ENCODE data around the gene CAPN10.
A peak's percentile ranks its signal among the peaks of the same experiment; 100 is the strongest.

Gene CAPN10

DNA sequence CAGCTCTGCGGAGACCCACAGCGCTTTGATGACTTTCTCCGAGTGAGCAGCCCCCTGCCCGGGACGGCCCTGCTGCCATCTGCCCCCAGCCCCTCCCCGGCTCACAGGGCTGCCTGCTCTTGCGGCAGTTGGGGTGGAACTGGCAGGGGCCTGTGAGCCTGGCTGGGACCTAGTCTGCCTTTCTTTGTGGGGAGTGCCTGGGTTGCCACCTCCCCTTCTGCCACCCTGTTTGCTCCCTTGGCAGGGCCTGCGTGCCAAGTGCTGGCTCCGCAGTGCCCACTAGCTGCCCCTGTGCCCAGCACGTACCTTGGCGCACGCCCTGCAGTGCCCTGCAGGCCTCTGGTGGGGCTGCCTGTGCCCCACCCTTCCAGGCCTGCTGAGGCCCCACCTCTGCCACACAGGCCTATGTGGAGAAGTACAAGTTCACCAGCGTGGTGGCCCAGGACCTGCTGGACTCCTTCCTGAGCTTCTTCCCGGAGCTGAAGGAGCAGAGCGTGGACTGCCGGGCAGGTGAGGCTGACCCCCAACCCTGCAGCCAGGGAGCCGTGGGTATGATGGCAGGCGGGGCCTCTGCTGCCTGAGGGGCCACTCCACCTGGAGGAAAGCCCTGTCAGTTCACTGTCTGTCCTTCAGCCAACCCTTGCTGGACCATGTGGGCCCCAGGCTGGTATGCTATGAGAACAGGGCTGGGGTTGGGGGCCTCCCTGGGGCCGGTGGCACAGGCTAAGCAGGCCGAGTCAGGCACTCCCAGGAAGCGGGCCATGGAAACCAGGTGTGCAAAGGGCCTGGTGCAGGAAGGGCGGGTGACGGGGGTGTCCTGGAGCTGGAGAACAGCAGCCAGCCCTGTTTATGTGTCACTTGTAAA lies 11.2 kb upstream of the CAPN10 start:
- DNase-seq: no peak

- no peak for DNase-seq
These were observed 10.5 kb upstream of the CAPN10 start for GRCh38 chr2:240576036-240576435.

- DNase-seq: no peak
These were observed 9.9 kb upstream of the CAPN10 start for GRCh38 chr2:240576436-240577205.

- no peak for DNase-seq
These were observed 9.0 kb upstream of the CAPN10 start for GRCh38 chr2:240577281-240578109.

- DNase-seq: no peak
These were observed 8.5 kb upstream of the CAPN10 start for GRCh38 chr2:240578110-240578450.

DNA sequence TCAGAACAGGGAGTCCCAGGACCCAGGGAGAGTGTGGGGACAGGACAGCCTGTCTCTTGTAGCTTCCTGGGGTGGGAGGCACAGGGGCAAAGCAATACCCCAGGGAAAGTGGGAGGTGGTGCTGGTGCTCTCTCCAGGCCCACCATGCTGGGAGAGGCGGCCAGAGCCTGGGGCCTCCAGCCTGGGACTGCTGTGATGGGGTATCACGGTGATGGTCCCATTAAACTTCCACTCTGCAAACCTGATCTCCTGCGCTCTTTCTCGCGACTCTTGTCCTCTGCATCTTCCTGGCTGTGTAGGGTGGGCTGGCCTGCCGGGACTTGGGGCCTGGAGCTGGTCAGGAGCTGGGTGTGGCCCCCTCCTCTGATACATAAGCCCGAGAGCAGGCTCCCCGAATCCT lies 8.0 kb upstream of the CAPN10 start:
- DNase-seq: no peak

DNA sequence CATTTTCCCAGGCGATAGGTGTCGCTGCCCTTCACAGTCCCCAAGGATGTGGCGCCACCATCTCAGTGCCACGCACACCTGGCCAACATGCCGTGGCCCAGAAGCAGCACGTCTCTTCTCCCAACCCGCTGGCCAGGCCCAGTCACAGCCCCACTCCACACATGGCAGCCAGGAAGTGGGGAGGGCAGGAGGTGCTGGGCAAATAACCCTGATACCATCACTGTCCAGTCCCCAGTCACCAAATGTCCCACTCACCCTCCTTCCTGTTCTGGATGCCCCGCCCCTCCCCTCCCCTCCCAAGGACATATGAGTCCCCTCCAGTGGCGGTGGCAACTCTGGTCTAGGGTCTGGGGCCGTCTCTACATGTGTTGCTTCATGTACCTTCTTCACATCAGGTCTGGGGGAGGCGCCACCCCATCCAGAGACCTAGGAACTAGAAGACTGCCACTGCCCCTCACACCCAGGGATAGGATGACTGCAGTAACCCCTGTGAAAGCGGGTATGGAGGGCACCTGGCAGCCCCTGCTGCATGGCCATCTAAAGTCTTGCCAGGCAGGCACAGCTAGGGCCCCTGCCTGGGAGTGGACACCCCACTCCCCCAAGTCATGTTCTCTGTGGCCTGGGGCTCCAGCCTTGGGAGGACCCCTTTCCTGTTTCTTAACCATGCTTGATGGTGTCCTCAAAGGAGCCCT lies 7.3 kb upstream of the CAPN10 start:
- no peak for DNase-seq

DNA sequence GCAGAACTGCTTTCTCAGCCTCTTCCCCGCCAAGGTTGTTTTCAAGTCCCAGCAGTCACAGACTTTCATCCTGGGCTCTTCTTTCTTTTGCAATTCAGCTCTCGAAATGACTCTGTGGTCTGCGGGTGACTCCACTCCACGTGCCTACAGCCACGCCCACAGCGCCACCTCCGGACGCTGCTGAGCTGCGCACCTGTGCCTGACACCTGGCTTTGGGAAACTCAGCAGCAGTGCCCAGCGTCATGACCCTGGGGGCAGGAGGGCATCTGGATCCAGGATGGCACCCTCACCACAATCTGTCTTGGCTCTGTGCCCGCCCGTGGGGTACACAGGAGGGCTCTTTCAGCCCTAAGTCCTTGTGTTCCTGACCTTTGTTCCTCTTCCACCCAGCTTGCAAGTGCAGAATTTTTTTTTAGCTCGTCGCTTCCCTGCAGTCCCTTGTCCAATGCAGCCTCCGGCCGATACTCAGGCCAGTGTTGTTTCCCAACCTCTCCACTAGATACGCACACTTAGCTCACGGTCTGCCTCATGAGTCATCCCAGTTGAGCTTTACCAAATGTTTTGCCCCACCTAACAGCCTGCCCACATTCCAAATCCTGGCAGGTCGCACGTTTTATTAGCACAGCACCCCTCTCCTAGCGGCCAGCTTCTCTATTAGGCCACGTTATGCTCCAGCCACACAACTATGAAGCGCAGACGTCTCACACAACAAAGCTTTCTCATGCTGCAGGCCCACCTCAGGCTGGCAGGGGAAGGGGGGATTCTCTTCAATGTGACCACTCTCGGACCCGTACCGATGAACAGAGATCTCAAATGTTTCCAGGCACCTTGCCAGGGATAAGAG lies 6.5 kb upstream of the CAPN10 start:
- DNase-seq: peak; percentile 65

- DNase-seq: no peak
These were observed 4.7 kb upstream of the CAPN10 start for GRCh38 chr2:240581811-240582210.

- DNase-seq: no peak
These were observed 3.8 kb upstream of the CAPN10 start for GRCh38 chr2:240582781-240583180.

GRCh38 chr2:240583774-240584173 lies 2.8 kb upstream of the CAPN10 start:
- no peak for DNase-seq

DNA sequence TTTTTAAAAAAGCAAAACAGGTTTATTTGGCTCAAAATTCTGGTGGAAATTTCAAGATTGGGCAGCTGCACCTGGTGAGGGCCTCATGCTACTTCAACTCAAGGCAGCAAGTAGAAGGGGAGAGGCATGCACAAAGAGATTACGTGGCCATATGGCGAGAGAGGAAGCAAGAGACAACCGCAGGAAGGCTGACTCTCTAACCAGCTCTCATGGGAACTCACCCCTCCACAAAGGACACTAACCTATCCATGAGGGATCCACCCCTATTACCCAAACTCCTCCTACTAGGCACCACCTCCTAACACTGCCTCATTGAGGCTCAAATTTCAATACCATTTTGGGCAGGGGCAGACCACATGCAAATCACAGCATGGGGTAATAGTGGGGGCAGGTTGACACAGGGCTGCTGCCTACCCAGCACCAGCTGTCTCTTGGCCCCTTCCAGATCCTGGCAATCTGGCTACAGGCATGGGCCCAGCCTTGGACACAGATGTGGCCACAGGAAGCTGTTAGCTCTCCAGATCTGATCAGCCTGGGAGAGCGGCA lies 2.0 kb upstream of the CAPN10 start:
- DNase-seq: no peak

DNA sequence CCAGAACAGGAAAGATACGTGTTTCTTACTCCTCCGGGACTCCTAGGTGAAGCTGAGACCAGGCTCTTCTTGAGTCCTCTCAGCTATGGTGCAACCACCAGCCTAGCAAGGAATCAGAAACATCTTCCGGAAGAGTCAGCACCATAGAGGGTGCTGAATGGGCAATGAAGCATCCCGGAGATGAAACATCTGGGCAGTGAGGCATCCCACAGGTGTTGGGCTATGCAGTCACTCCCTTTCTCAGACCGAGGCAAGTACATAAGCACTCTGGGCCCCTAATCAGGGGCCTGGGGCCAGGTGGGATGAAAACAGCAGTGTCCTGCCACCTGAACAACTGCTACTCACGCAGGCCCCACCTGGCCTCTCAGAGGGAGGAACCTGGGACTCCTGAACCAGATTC lies 1.4 kb upstream of the CAPN10 start:
- DNase-seq: no peak

DNA sequence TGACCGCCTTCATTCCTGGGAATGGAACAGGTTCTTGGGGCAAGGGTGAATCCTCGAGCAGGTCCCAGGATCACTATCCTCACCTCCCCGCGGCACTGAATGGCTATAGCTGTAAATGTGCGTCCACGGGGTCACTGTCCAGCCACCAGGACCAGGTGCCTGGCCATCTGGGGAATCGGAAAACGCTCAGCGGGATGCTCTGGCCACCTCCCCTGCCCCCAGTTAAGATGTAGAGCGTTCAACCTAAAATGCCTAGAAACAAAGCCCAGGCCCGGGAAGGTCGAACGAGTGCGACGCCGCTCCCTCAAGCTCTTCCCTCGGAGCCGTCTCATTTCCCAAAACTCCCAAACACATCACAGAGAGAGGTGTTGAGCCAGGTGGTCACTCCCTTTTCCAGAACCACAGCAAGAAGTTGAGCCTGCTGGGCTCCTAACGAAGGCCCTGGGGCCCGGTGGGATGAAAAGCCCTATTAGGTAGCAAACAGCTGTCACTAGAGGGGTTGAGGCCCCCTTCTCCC lies 795 bp upstream of the CAPN10 start:
- no peak for DNase-seq

DNA sequence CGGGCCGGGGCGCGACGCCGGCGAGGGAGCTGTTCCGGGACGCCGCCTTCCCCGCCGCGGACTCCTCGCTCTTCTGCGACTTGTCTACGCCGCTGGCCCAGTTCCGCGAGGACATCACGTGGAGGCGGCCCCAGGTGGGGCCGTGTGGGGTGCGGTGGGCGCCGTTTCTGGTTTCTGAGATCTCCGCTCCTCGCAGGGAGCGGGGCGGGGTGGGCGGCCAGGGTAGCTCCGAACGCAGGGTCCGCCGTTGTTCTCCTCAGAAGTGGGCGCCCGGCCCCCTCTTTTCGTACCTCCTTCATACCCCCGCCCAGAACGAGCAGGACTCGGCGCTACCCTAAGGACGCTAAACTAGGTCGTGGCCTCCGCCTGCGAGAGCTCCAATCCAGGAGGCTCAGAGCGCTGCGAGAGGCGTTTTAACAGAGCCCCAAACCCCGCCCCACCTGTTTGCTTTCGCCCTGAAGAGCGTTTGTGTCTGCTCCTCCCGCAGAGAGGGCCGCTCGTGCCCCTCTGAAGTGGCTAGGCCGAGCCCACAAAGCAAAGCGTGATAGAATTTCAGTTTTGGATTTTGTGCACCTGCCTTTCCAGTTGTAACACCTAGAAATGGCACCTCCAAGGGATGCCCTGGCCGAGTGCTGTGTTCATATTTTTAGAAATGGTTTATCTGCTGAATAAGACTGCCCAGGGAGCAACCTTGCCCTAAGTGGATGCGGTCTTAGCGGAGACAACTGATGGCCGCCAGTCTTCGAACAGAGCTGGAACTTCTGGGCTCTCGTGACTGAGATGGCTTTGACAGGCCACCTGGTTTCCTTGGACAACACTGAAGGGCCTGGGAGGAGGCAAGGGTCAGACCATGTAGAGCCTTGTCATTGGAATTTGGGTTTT lies 626 bp downstream of the CAPN10 start:
- DNase-seq: peak; percentile 61

DNA sequence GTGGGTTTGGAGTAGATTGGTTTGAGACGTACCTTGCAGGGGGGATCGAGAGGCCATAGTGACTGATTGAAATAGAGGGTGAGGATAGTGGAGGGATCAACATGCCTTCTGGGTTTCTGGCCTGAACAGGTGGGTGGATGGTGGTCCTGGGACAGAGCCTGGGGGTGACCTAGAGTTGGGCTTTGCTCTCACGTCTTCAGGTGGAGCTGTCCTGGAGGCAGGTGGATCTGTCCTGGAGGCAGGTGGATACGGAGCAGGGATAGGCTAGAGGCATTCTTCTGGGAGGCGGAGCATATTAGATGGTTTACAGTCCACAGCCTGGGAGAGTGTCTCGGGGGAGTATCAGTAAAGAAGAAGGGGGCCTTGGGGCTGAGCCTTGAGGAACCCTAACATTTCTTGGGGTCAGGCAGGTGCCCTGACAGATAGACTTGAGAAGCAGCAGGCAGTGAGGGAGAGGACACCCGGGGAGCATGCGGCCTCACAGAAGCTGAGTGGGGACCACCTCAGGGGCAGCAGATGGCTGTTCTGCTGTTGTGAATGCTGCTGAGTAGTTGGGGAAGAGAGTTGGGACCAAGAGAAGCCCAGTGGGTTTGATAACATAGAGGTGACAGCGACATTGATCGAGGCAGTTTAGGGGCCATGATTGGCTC lies 1.6 kb downstream of the CAPN10 start:
- no peak for DNase-seq

- no peak for DNase-seq
These were observed 2.1 kb downstream of the CAPN10 start for GRCh38 chr2:240588669-240589068.

DNA sequence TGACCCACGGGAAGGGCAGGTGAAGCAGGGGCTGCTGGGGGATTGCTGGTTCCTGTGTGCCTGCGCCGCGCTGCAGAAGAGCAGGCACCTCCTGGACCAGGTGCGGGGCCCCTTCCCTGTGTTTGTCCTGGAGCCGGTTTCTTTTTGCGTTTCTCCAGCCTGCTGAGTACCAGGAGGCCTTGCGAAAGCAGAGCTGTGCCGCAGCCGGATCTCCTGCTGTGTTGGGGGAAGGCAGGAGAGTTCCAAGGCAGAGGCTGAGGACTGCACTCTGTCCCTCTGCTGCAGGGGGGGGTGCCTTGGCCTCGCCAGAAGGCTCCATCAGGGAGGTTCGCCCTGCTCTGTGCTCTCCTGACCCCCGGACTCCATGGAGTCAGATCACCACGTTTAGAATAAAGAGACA lies 2.8 kb downstream of the CAPN10 start:
- DNase-seq: no peak

DNA sequence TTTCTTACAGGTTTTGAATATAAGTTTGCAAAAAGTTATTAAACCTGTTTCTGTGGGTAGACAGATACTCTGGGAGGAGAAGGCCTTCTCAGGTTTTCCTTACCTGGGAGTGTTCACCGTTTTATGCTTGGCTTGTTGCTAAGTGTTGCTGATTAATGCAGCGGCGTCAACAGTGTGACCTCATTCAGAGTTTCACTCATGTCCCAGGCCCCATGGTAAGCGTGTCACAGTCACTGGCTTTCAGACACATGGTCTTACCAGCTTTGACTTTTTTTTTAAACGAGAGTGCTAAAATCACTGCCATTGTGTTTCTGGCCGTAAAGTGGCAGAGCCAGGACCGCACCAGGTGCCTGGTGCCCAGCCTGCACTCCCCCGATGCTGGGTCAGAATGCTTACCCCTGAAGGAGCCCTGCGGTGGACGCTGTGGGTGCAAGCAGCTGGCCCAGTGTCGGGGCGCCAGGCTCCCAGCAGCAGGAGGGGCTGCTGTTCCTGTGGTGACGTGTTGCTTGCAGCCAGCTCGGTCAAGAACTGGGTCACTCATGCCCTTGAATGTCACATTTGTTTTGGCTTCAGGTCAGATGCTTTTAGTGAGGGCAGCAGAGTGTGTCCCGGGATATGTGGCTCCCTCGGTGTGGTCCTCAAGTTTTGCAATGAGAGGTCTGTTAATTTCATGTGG lies 3.5 kb downstream of the CAPN10 start:
- no peak for DNase-seq

Measured in activated gamma-delta T cell treated with Interleukin-2 at 50 U/mL for 16 hours (primary cell).